ENCODE results near the gene MED16. TPM values are rescaled to one million over a fixed set of nuclear protein-coding genes. Genes with fewer than 3 reads are reported as not detected.

MED16 gene
- total RNA-seq, 1 experiment from 2014 or later, result 83.1 TPM

DNA sequence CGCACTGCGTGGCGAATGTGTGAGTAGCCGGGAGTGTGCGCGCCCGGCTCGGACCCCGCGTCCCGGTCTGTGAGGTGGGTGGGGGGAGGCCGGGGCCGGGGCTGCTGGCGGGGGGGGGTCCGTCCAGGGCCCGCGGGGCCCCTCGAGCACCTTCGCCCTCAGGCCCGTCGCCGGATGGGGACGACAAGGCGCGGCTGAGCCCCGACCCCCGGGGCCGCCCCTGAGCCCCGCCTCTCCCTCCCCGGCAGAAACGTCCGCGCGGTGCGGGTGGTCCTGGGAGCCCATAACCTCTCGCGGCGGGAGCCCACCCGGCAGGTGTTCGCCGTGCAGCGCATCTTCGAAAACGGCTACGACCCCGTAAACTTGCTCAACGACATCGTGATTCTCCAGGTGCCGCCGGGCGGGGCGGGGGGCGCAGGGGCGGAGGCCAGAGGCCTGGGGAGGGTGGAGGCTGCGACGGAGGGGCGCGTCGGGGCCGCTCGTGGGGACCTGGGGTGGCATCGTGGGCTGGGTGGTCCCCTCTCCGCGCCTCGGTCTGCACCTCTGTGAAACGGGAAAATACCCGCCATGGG, 39.9 kb downstream of the MED16 start:
- Mint-ChIP-seq H3K4me3 (no peak overlapping the region), H3K27me3 (ENCODE audit: low read depth) (peaks cover 22% of the 10 kb centered on the region), H3K4me1 (no peaks in the 10 kb centered on the region), H3K36me3 (ENCODE audit: insufficient read depth in 1 of 3, low read depth in 3 of 3) (no peaks in the 10 kb centered on the region), H3K9me3 (no peaks in the 10 kb centered on the region; a peak in 2 of 5 replicates), H3K27ac (no peak overlapping the region)
- Histone ChIP-seq H2BK120ac (ENCODE audit: low read depth, low read length, poor library complexity, severe bottlenecking) (no peak overlapping the region), H2AK5ac (ENCODE audit: insufficient read length, low read length) (no peak overlapping the region), H3K9ac (ENCODE audit: extremely low read depth, insufficient read length, low read length) (no peak overlapping the region), H3K23me2 (ENCODE audit: insufficient read length, low read depth, low read length, poor library complexity, severe bottlenecking) (no peaks in the 10 kb centered on the region), H3K79me1 (ENCODE audit: insufficient read depth, low read depth, low read length, poor library complexity, severe bottlenecking) (no peaks in the 10 kb centered on the region), H2BK20ac (ENCODE audit: low read depth, low read length, poor library complexity, severe bottlenecking) (no peak overlapping the region), H3K14ac (ENCODE audit: insufficient read depth, low read length) (no peak overlapping the region), H3K9me3 (ENCODE audit: control insufficient read depth, low read depth, low read length) (no peaks in the 10 kb centered on the region), H3T11ph (ENCODE audit: low read length) (no peak overlapping the region), H4K20me1 (ENCODE audit: control insufficient read depth, insufficient read depth, insufficient read length) (no peaks in the 10 kb centered on the region), H2BK15ac (ENCODE audit: low read depth, low read length) (no peak overlapping the region), H2BK12ac (ENCODE audit: insufficient read length, low read depth, low read length) (no peak overlapping the region), H3K4me1 (ENCODE audit: insufficient read depth, low read length) (no peaks in the 10 kb centered on the region), H3K27ac (ENCODE audit: insufficient read length, low read depth, low read length) (no peak overlapping the region), H3K18ac (ENCODE audit: insufficient read length, low read depth, low read length) (no peak overlapping the region), H3K23ac (ENCODE audit: insufficient read length, low read depth, low read length) (no peak overlapping the region), H4K5ac (ENCODE audit: insufficient read length, low read depth, low read length) (no peak overlapping the region), H3K79me2 (ENCODE audit: insufficient read depth, low read length) (no peaks in the 10 kb centered on the region), H3K56ac (ENCODE audit: insufficient read length, low read depth, low read length) (no peak overlapping the region), H4K8ac (replicated peaks; ENCODE audit: insufficient read length, low read depth, low read length) (no peak overlapping the region), H3K4ac (ENCODE audit: low read depth, low read length) (no peak overlapping the region), H3K27me3 (ENCODE audit: insufficient read depth, low read length) (no peaks in the 10 kb centered on the region), H3K4me2 (ENCODE audit: insufficient read depth, insufficient read length, low read length) (no peak overlapping the region), H2BK5ac (ENCODE audit: insufficient read length, low read length) (no peak overlapping the region), H4K91ac (ENCODE audit: insufficient read length, low read depth, low read length) (no peak overlapping the region), H2AFZ (ENCODE audit: low read length) (no peak overlapping the region)
- WGBS (ENCODE audit: extremely low coverage, insufficient read length, low lambda C conversion rate), result no CpG with 5 or more reads among the region's 67 CpGs
- no peak for TF ChIP-seq CTCF (conservative IDR thresholded peaks at IDR 0.05)
- no peak for DNase-seq

Data from H9 (cell line).